NCI-H146 (cell line): Measurements from ENCODE around the gene DIPK1C.

Experiments used
- DNase-seq: peaks from one replicate; lab custom pipeline; 2025; lab: John Stamatoyannopoulos, UW

The DIPK1C gene

DNA sequence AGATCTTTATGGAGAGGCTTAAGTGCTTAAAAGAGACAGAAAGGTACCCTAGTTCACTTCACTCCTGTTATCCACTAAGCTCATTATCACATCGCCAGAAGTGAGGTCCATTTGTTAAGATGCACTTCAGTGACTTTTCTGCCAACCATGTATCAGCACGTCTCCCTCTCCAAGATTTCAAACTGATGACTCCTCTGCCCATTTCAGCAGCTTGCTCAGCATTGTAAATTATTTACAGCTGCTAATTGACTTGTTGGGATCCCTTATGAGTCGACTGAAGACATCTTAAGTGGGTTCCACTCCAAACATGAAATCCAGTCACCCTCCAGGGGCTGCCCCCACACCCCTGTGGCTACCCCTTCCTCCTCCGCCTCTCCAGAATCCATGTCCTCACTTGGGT is 37.3 kb downstream of the DIPK1C start:
- DNase-seq: no peak

DNA sequence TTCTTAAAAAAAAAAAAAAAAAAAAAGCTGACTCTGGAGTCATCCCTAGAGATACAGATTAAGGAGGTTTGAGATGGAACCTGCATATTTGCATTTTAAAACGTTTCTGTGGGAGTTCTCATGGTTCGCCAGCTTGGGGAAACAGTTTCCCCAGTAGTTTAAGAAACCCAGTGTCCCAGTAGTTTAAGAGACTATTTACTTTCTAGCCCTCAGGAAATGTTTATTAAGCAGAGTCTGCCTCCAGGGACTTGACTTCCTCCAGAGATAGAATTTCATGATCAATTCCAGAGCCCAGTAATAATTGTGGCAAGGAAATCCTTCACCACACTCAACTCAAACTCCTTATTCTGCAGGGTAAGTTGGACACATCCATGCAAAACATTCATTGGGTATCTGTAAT is 39.1 kb downstream of the DIPK1C start:
- no peak for DNase-seq

DNA sequence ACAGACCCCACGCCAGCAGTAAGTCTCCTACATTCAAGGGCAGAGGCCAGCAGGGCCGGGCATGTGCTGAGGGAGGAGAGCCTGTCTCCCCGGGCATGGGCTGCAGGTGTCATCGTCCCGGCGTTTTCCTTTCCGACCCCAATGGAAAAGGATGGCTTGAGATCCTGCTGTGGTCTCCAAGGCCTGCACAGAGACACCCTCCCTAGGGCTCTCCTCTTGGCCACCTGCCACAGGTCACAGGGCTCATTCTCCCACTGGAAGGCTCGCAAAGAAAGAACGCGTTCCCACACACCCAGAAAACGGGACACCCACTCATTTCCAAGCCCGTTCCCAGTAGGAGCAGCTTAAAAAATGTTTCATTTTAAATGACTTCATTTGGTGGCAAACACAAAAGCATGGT is 41.0 kb downstream of the DIPK1C start:
- no peak for DNase-seq

DNA sequence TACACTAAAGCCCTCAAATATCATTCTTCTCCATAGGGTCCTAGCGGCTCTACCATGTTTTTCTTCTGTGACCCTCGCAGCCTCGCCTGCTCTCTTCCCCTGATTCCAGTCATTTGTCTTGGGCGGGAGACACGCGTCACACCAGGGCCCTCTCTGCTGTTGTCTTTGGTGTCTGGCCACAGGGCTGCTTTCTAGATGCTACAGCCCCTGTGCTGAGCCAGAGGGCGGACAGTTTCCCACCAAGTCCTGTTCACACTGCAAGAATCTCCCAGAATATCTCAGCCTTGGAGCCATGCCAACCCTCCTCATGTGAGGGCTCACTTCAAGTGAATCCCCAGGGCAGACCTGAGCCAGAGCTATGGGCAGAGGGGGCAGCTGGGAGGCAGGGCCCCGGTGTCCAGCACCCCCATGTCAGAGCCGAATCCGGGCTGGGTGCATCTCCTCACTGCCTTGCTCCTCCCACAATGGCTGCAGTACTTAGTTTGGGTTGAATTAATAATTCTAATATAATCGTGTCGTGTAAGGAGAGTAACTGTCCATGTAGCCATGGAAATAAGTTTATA is 42.1 kb downstream of the DIPK1C start:
- DNase-seq: no peak

DNA sequence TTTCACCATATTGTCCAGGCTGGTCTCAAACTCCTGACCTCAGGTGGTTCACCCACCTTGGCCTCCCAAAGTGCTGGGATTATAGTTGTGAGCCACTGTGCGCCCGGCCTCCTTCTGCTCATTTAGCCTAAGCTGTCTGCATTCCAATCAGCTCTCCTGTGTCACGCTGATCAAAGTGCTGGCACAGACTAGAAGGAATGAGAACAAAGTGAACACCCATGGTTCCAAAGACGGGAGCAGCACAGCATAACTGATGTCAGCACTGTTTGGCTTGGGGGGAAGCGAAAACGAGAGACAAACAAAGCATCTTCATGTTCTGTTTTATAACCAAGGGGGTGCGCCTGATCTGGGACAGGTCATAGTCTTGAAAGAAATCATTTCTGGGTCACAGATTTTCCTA is 43.3 kb downstream of the DIPK1C start:
- DNase-seq: no peak

DNA sequence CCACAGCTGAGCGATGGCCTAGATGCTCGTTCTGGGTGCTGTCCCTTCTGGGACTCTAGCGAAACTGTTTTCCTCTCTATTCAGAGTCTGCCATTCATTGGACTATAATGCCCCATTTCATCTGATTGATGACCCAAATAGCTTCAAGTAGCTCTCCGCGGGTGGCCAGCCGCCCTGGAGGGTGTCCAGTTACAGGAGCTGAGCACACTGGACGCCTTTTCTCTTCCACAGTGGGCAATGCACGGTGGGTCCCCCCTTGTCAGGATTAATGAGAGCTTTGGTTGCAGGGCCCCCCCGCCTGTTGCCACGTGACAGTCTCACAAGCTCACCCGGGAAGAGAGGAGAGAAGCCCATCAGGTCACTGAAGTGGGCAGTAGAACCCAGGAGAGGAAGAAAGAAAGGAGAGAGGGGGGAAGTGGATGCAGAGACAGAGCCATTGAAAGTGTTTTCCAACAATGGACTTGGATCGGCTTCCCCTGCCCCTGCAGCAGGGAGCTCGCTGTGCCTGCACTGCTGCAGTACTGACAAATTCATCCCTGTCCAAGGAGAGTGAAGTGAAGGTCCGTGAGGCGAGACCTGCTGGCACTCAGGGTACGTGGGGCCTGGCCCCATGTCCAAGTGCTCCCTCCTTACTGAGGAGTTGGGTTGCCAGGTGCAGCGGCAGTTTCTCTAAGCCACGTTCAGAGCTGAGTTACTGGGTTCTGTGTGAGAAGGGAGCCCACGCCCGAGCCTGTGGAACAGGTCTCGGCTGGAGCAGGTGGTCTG is 44.8 kb downstream of the DIPK1C start:
- peak; percentile 78 for DNase-seq

DNA sequence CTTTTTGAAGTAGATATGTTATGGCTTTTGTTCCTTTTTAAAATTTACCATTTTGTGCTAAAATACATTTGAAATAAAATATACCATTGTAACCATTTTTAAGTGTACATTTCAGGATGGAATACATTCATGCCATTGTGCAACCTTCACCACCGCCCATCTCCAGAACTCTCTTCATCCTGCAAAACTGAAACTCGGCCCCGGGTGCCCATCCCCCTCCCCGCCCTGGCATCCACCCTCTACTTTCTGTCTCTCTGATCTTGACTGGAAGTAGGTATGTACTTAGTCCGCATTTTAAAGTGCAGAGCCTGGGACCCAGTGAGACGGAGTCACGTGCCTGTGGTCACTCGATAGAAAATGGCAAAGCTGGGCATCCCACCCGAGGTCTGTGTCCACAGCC is 45.6 kb downstream of the DIPK1C start:
- no peak for DNase-seq

DNA sequence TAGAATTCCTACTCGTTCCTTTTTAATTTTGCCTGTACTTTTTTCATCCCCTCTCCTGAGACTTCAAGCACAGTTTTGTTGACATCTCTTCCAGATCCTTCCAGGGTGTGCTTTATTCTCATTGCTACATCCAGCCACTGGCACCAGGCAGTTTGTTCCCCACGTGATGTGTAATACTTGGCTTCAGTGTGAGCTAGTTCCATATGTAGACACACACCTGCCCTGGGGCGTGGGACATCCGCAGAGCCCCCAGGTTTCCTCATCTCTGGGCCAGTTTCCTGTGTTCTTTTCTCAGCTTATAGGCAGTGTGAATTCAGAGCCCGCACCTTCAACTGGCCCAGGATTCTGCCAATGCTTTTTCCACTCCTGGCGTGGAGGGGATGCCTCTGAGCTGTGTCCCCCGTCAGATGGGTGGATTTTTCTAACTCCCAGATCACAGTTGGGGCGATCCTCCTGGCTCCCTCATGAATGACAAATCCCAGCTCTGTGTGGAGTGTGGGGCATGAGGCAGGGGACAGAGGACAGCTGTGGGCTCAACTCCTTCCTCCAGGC is 46.6 kb downstream of the DIPK1C start:
- DNase-seq: no peak

DNA sequence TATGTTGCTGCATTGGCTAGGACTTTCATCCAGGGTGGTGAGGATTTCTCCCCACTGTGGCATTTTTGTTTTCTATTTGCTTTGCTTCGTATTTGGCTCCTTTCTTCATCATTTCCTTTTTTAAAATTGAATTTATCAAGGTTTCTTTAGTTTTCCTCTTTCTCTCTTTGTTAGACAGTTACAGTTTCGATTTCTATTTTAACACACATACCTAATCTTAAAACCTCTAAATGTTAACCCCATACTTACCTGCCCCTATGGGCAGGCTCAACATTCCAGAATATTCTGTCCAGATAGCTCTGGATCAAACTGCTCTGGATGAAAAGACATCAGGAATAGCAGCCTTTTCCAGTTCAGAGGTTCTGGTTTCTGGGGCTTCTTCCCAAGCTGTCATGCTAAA is 49.2 kb downstream of the DIPK1C start:
- no peak for DNase-seq

DNA sequence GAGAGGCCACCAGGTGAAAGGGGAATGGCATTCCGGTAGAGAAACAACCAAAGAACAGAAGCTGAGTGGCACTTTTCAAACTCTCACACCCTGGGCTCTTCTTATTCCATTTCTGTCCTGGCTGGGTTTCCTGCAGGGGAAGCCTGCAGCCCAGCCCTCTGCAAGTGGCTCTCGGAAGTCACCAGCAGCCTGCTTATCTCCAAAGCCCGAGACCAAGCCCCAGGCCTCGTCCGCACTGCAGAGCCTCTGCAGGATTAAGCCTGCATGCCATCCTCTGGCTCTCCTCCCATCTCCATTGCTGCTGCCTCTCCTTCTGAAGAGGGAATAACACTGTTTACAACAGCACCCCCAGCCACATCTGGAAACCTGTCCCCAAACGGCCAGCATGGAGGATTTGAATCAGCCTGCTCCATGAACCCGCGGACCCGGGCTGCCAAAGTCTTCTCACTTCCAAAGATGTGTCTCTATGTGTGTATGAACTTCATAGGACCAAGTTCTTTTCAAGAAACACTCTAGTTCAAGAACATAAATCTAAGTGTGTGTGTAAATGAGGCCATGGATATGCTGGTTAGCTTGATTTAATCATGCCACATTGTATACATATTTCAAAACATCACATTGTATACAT is 54.2 kb downstream of the DIPK1C start:
- DNase-seq: no peak

DNA sequence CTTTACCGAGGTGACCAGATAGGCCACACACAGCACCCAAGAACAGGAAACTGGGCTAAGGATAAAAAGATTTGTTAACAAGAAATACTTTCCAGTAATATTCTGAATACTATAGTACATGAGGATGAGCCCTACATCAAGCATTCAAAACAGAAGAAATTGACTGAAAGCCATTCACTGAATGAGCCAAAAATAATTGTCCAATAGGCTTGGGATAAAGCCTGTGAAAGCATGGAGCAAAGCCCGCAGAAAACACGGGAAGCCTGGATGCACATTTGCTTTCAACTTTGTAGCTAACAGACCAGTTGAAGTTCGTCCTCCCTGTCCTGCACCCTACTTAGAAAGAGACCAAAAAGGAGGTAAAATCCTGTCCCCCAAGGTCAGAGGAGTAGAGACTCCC is 56.3 kb downstream of the DIPK1C start:
- DNase-seq: no peak

DNA sequence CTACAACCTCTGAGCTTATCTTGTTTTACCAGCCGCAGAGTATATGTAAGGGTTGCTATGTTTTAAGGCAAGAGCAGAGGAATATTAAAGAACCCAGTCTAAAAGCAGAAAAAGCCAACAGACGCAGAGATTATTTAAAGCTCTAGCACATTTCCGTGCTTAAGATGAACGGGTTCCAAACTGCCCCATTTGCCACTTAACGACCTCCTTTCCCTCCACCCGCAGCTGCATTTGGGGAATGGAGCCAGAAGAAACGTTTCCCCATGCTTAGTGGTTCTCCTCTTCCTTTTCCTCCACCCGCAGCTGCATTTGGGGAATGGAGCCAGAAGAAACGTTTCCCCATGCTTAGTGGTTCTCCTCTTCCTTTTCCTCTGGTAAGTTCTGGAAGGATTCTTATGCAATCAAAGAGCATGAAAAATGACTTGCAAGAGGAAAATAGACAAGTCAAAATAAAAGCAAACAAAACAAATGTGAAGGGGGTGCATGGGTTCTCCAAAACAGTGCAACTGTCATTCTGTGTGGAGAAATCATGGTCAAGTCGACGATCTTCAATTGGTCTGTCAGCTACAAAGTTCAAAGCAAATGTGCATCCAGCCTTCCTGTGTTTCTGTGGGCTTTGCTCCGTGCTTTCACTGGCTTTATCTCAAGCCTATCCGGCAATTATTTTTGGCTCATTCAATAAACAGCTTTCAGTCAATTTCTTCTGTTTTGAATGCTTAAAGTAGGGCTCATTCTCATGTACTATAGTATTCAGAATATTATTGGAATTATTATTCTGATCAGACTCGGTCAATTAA is 57.8 kb downstream of the DIPK1C start:
- no peak for DNase-seq

DNA sequence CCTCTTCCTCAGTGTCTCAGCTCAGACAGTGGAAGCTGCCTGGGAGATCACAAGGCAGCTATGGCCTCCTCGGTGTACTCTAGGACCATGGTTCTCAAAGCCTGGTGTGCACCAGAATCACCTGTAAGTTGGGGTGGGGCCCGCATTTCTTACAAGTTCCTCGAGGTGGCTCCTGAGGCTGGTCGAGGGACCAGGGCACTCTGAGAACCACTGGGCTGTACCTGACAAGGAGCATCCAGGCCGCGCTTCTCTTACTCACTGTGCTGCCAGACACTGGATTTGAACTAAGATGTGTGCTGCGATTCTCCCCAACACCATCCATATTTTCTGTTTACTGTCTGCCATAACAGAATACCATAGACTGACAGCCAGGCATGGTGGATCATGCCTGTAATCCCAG is 59.5 kb downstream of the DIPK1C start:
- DNase-seq: peak; percentile 13

DNA sequence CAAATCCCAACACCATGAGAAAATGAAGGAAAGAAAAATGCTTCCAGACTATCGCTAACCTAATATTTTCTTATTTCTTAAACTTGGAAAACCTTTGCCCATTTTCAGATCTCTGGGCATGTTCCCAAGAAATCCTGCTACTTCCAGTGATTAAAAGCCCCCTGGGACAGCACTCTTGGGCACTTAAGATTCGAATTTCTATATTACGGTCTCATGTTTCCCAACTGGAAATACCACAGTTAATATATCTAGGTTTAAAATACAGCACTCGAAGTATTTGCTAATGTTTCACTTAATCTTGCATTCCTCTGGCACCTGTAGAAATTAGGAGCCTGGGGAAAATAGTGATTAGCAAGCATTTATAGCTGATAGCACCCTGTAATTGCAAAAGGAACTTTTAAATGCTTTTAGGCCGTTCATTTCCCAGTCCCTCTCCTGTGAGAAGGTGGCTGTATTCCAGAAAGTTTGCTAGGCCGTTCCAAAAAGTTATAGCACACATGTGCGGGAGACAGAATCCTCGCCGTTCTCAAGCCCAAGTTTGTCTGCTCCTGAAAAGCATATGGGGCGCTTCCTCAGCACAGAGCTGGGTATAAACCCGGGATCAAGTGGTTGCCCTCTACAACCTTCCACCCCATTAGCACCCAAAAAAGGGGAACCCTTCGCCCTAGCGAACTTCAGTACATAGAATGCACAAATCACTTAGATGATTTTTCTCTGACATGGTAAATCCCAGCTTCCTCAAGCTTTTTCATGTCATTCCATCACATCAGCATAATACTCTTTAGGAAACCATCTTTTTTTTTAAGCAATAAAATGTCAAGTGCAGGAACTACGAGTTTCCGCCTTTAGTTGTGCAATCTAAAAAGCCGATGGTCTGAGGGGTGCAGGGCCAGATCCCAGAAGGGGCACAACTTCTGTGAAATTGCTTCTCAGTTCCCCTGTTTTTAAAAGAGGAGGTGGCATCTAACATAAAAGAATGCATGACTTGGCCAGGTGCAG is 60.6 kb downstream of the DIPK1C start:
- no peak for DNase-seq

DNA sequence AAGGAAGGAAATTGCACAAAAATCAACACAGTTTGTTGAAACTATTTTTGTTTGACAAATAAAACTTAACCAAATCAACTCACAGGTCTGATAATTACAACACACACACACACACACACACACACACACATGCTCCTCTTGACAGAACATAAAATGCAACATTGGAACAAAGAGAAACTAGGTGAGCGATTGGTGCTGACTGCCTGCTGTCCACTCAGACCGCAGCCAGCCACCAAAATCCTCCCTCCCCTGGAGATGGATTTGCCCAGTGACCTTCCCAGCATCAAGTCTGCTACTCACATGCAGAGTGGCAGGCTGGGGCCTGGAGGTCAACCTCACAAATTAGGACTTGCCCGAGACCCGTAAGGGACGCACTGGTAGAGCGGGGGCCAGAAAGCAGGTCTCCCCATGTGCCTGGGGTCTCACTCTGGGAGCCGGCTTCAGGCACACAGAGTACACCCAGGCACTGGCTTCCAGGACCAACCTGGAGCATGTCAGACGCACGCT is 61.4 kb downstream of the DIPK1C start:
- no peak for DNase-seq

DNA sequence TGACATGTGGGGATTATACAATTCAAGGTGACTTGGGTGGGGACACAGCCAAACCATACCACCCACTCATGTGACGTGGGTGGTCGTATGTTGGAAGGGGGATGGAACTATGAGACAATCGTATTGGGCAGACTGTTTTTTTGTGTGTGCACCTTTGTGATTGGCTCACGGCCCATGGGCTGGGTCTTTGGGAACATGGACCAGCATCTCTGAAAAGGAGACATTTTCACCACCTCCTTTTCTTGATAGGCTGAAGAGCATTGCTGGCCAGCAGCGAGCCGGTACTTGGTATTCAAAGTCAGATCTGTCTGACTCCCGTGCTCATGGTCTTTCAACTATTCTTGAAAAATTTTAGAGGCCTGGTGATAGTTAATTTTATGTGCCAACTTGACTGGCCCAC is 62.1 kb downstream of the DIPK1C start:
- no peak for DNase-seq

DNA sequence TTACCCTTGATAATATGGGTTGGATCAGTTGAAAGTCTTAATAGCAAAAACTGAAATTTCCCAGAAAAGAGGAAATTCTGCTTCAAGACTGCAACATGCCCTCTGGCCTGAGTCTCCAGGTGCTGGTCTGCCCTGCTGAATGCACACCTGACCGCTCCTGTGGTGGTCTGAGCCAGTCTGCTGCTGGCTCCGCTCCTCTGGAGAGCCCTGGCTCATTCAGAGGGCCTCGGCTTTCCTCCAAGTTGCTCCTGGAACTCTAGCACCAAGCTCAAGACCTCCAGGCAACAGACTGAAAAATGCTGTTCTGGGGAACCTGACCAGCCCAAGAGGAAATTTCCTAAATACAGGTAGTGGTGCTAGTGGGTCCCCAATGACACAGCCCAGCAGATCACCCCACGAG is 64.8 kb downstream of the DIPK1C start:
- DNase-seq: no peak

DNA sequence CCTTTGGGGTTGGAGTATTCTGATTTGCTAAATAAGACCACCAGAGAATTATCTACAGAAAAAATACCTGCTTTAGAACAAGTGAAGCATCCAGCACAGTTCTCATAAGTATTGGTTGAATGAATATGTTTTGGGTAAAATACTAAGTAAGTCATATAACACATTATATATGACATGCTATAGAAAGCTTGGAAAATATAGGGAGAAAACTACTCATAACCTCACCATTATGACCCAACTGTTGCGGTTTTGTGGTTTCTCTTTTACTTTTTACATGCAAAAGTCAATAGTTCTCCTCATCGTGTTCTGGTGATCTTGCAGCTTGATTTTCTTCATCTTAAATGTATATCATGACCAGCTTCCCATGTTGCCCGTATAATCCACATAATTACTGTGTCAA is 66.2 kb downstream of the DIPK1C start:
- no peak for DNase-seq

DNA sequence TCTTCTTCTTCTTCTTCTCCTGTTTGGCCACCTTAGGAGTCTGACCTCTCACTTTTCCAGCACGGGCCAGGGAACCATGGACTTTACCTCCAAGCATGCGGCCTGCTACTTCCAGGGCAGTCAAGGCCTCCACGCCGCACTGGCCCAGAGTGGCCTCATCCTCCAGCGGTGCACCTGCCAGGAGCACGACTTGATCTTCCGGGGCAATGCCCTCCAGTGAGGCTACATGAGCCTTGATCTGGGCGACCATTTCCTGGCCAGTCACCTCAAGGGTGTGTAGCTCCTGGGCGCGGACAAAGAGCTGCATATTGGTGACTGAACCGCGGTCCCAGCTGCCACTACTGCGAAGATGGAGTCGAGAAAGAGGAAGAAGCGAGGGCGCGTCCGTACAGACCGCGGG is 67.1 kb downstream of the DIPK1C start:
- DNase-seq: no peak

DNA sequence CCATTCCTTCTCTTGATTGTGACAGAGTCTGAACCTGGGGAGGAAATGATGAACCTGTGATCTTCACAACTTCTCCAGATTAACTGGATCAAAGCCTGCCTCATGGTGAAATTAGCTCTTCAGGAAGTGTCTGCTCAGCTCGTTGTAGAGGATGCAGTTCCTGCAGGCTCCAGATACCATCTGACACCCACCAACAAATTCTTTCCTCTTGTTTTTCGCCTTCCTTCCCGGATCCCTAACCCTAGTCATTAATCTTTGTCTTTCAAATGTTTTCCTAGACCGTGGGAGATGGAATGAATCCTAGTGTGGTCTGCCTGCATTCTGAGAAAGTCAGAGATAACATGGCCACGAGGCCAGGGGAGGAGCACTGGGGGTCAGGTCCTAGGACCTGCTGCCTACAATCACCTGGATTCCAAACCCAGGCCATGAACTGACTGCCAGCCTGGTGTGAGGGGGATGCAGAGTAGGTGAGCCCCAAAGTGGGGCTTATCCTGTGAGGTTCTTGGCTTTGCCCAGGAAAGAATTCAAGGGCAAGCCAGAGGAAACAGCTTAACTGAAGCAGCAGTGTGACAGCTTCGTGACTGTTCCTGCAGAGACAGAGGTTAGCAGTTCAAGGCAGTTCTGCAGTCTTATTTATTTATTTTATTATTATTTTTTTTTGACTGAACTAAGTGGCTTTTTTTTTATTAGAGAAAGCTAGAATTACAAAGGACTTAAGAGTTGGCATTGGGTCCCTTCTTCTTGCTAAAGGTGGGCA is 67.8 kb downstream of the DIPK1C start:
- DNase-seq: no peak
